DMS53 treated with DMSO at 0.1 percent for 48 hours (cell line): Measurements from ENCODE around the gene MIB1.

Experiments used
- DNase-seq: peaks from one replicate; lab custom pipeline; 2025; ENCODE audit not compliant: unreplicated experiment; lab: John Stamatoyannopoulos, UW

The MIB1 gene

DNA sequence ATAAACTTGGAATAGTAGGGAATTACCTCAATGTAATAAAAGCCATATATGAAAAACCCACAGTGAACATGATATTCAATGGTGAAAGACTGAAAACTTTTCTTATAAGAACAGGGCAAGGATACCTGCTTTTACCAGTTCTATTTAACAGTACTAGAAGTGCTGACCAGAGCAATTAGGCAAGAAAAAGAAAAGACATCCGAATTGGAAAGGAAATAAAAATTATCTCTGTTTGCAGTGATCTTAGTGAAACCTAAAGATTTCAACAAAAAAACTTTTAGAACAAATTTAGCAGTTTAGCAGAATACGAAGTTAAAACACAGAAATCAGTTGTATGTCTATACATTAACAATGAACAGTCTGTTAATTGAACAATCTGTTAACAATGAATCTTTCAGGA, 69.1 kb downstream of the MIB1 start:
- no peak for DNase-seq

DNA sequence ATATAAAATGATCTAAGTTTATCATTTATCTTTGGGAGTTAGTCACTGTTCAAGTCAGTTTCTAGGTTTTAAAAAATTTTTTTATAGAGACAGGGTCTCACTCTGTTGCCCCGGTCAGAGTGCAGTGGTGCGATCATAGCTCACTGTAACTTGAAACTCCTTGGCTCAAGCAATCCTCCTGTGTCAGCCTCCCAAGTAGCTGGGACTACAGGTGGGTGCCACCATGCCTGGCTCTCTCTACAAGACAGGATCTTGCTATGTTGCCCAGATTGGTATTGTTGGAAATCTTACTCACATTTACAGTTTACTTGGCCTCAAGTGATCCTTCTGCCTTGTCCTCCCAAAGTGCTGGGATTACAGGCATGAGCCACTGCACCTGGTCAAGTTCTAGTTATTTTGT, 74.5 kb downstream of the MIB1 start:
- no peak for DNase-seq

DNA sequence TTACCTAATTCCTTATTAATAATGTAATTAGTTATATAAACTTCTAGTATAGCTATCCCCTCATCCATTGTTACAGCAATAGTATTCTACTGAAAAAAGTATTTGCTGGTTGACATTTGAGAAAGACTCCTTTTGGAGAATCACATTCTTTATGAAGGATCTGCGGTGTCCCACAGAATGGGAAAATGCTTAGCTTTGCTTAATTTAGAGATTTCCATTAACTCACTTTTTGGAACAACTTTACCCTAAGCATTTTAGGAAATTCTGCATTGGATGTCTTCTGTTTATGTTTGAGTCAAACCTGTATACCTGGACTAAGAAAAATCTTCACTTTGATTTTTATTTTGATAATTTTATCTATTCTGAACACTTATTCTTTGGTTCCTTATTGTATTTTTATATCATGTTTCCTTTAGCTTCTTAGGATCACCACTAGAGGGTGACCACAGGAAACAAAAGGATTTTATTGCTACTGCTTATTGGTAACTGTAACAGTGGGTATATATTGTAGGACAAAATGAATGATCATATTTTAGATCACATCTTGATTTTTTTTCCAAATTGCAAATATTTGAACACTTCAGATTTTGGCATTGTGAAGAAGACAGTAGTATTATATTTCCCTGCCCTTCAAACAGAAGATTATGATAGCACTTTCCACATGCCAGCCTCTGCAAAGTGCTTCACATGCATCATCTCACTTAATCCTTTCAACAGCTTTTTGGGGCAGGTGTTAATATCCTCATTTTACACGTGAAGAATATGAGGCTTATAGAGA, 79.6 kb downstream of the MIB1 start:
- no peak for DNase-seq

DNA sequence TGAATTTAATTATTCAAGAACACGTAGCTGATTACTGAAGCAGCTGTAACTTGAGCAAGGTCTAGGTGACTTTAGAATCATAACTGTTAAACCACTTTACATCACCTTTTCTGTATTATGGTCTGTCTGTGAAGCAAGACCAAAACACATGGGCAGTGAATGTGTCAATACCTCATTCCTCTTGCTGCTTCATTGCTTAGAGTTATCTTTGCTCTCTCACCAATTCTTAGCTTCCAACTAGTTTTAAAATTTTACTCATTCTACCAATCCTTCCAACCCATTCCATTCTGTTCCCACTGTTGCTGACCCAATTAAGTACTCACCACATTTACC, 80.2 kb downstream of the MIB1 start:
- no peak for DNase-seq

DNA sequence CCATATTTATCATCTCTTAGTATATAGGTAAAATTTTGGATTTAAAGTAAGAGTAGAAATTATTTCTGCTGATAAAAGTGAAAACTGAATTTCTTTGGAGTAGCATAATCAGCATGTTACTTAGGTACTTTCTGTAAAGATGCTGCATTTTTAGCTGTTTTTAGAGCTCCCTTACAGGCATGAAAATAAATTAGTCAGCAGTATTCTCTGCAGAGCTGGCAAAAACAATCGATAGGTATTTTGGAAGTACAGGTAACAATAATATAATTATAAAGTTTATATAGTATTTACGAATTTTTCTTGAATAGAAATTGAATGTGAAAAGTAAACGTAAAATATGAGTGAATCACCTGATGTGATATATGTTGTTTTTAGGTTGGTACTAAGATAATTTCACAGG, 83.3 kb downstream of the MIB1 start:
- DNase-seq, result no peak

GRCh38 chr18:21826196-21826595, 85.6 kb downstream of the MIB1 start:
- no peak for DNase-seq

DNA sequence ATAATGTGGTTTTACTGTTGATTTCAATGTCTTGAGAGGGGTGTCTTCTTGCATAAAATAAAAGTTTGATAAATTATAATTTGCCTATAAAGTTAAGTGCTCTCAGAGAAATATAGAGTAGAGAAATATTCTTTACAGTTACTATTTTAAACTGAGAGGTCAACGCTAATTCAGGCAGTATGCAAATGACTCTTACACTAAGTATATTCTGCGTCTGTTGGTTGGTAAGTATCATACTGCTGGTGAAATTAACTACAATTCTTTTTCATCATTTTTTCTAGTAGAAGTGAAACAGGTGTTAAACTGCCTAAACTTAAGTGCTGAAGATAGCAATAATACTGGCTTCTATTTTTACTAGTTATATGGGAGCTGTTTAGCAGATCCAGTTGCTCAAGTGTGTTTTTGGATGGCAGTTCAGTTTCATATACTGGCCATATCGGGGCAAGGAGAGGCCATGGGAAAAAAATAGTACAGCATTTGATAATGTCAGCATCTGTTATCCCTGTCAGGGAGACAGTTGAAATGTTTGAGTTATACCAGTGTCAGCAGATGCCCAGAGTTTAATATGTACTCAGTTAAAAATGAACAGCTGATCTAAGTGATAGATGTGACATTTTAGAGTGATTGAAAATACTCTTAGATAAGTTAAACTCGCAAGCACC, 86.2 kb downstream of the MIB1 start:
- no peak for DNase-seq

- DNase-seq, result no peak
Measured at GRCh38 chr18:21830532-21830931, 89.9 kb downstream of the MIB1 start.

GRCh38 chr18:21831413-21831831, 90.8 kb downstream of the MIB1 start:
- no peak for DNase-seq

GRCh38 chr18:21833604-21834298, 93.2 kb downstream of the MIB1 start:
- no peak for DNase-seq

GRCh38 chr18:21834299-21834660, 93.7 kb downstream of the MIB1 start:
- DNase-seq, result no peak

DNA sequence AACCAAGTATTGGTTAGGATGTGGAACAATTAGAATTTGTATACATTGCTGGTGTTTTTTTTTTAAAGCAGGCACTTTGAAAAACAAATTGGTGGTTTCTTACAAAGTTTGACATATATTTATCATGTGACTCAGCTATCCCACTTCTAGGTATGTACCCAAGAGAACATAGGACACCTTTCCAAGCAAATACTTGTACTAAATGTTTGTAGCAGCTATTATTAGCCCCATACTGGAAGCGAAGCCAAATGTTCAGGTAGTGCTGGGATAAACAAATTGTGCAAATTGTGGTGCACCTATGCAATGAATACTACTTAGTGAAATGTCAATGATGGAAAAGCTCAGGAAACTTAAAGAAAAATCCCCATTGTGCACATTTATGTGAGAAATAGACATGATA, 101.0 kb downstream of the MIB1 start:
- no peak for DNase-seq

- no peak for DNase-seq
Measured at GRCh38 chr18:21843341-21843740, 102.7 kb downstream of the MIB1 start.

DNA sequence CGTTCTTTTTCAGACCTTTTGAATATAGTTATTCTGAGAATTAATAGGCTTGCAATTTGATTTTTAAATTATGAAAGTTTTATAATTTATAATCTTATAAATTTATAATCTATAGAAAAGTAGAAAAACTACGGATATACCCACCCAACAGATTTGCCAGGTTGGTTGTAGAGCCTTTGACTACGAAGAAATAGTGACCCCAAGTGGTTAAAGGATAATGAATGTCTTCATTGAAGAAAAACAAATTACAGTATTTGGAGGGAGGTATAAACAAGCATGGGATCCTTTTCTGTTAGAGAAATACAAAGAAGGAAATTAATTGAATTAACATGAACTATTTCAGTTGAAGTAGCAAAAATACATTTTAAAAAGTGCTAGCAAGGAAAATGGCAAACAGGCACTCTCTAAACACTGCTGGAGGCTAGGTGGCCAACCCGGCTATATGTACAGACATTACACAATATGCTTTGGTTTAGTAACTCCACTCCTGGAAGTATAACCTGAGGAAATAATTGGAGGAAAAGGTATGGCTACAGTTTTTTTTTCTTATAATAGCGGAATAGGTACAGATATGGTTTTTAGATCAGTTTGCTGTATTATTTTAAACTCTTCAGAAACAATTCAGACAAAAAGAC, 110.9 kb downstream of the MIB1 start:
- no peak for DNase-seq

DNA sequence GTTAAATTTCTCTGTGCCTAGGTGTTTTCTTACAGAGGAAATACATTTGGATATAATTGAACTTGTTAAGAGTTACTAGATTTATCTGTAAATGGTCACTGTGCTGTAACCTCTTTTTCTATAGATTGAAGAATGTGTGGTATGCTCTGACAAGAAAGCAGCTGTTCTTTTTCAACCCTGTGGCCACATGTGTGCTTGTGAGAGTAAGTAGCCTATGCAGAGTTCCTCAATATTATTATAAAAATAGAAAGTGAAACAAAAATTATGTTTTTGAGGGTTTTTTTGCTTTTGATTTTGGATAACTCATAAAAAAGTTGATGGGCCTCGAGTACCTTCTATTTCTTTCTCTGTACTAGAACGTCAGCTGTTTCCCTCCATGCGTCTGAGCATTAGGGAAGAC, 112.4 kb downstream of the MIB1 start:
- no peak for DNase-seq

DNA sequence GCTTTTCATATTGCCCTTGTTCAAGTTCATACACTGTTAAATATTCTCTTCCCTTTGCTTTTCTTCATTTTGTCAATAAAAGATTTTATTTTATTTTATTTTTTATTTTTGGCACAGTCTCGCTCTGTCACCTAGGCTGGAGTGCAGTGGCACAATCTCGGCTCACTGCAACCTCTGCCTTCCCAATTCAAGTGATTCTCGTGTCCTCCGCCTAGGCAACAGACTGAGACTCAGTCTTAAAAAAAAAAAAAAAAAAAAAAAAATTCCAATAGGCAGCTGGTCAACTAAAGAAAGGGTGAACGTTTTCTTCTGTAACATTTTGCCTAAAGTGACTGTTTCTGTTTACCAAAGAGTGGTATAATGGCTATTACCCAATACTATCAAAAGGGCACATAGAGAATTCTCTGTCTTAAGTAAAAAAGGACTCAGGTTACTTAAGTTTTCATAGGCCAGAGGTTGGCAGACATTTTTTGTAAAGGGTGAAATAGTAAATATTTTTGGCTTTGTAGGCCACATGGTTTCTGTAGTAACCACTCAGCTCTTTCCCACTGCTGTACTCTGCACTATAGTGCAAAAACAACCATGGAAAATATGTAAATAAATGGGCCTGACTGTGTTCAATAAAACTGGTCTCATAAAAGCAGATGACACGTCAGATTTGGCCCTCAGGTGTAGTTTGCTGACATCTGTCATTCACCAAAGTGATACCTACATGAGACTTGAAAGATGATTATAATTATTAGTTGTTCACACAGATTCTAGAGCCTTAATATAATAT, 113.4 kb downstream of the MIB1 start:
- no peak for DNase-seq

DNA sequence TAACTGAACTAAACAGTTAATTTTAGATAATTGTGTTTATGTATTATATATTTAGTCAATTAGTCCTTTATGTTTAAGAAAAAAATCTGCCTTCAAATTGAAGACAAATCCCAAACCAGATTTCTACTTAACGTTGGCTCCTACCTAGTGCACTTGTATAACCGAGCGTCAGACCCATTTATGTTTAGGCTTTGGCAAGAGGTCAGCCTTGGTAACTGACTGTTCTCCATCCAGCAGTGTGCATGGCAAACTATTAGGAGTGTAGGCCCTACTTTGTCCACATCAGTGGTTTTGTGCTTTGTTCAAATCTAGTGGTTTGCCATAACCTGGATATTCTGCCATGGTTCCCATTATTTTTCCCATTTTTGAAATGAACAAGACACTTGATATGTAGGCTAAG, 114.8 kb downstream of the MIB1 start:
- no peak for DNase-seq

DNA sequence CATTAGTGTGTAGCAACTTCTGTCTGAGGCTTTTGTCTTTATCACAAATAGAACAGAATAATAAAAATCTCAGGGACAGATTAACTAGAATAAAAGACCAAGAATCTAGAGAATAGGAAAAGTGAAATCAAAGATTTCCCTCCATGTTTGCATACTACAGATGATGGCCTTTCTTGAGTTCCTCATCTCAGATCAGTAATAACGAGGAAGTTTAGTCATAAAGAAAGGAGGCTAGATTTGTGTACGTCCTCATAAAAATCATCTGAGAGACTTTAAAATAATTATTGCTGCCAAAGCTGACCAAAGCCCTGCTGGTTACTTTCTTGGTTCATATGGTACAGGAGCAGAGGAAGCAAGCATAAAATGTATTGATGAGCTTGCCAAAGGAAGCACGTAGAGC, 117.3 kb downstream of the MIB1 start:
- DNase-seq, result no peak

DNA sequence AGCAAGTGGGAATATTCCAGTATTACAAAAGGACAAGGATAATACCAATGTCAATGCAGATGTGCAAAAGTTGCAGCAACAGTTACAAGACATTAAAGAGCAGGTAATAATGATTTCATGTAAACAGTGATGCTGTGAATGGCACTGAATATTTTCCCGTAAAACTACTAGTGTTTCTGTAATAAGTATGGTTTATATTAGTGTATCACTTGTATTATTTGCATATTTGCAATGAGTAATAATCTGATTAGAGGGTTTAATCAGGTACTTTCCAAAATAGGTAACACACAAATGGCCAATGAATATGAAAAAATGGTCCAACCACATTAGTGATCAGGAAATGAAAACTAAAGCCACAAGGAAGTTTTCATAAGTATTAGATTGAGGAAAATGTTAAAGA, 118.0 kb downstream of the MIB1 start:
- DNase-seq, result no peak

- DNase-seq, result no peak
Measured at GRCh38 chr18:21864386-21864785, 123.8 kb downstream of the MIB1 start.

GRCh38 chr18:21865043-21865442, 124.5 kb downstream of the MIB1 start:
- no peak for DNase-seq
